Loucy (cell line): ENCODE data around the gene ADAMTSL4.
"Not testable (repeated sequence)": the region's sequence is repeated elsewhere in the genome, so short reads cannot be mapped to it uniquely, and the experiment has no call there.

Experiments
- EZH2phosphoT487 ChIP-seq: fragments of 200-600 bp; IDR thresholded peaks from 2 replicates; pipeline ENCODE4 v1.6.1; 2018; ENCODE audit warnings: antibody characterized with exemption, mild to moderate bottlenecking, moderate library complexity, borderline replicate concordance
- TF ChIP-seq, protein P1 (sequence below): fragments of 200-600 bp; sonication (generic); conservative IDR thresholded peaks from 2 replicates; pipeline ENCODE4 v1.5.1; 2014; ENCODE audit warnings: mild to moderate bottlenecking, antibody characterized with exemption, low read length

DNA sequence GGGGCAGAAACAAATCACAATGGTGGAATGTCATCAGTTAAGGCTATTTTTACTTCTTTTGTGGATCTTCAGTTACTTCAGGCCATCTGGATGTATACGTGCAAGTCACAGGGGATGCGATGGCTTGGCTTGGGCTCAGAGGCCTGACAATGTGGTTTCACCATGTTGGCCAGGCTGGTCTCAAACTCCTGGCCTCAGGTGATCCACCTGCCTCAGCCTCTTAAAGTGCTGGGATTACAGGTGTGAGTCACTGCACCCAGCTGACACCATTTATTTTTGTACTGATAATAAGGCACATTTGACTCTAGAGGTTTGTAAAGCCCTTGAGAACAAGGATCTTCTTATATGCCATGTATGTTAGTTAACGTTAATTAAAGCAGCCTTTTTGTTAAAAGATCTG lies 31.8 kb downstream of the ADAMTSL4 start:
- TF ChIP-seq, protein P1, sequence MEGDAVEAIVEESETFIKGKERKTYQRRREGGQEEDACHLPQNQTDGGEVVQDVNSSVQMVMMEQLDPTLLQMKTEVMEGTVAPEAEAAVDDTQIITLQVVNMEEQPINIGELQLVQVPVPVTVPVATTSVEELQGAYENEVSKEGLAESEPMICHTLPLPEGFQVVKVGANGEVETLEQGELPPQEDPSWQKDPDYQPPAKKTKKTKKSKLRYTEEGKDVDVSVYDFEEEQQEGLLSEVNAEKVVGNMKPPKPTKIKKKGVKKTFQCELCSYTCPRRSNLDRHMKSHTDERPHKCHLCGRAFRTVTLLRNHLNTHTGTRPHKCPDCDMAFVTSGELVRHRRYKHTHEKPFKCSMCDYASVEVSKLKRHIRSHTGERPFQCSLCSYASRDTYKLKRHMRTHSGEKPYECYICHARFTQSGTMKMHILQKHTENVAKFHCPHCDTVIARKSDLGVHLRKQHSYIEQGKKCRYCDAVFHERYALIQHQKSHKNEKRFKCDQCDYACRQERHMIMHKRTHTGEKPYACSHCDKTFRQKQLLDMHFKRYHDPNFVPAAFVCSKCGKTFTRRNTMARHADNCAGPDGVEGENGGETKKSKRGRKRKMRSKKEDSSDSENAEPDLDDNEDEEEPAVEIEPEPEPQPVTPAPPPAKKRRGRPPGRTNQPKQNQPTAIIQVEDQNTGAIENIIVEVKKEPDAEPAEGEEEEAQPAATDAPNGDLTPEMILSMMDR = not testable (repeated sequence)
- TF ChIP-seq EZH2phosphoT487 = not testable (repeated sequence)
